Omental fat pad (tissue), 4 donors: Measurements from ENCODE around the gene FOXC2. TPM values are rescaled to one million over a fixed set of nuclear protein-coding genes. Genes with fewer than 3 reads are reported as not detected.

Experiments
- ATAC-seq: fragments of 150-250 bp; one replicate; pipeline ENCODE4 v1.9.1; 2016; ENCODE audit warnings: mild to moderate bottlenecking, moderate library complexity; ENCODE audit not compliant: low FRiP score
- DNase-seq: peaks from one replicate; pipeline ENCODE4 v3.0.0-alpha.2; 2019; ENCODE audit warnings: low spot score
- total RNA-seq, 4 donors: library from RNA; depleted of rRNA; stranded (reverse); fragments of >200 nt; gene quantifications; one replicate each; pipeline ENCODE4 v1.1.0, GENCODE V29; 2016
- TF ChIP-seq, protein P1 (sequence below), 3 donors: fragments of 450-650 bp; IDR thresholded peaks; one replicate each; pipeline ENCODE4 v1.5.1; 2016 to 2017; ENCODE audit warnings: antibody characterized with exemption in 3 of 3, mild to moderate bottlenecking in 3 of 3, moderate library complexity in 2 of 3

Gene FOXC2
- total RNA-seq, 4 donors from 2014 or later: 0.25 to 0.72 (median 0.38) TPM

- ATAC-seq: no peak
- DNase-seq: no peak
- TF ChIP-seq, protein P1, sequence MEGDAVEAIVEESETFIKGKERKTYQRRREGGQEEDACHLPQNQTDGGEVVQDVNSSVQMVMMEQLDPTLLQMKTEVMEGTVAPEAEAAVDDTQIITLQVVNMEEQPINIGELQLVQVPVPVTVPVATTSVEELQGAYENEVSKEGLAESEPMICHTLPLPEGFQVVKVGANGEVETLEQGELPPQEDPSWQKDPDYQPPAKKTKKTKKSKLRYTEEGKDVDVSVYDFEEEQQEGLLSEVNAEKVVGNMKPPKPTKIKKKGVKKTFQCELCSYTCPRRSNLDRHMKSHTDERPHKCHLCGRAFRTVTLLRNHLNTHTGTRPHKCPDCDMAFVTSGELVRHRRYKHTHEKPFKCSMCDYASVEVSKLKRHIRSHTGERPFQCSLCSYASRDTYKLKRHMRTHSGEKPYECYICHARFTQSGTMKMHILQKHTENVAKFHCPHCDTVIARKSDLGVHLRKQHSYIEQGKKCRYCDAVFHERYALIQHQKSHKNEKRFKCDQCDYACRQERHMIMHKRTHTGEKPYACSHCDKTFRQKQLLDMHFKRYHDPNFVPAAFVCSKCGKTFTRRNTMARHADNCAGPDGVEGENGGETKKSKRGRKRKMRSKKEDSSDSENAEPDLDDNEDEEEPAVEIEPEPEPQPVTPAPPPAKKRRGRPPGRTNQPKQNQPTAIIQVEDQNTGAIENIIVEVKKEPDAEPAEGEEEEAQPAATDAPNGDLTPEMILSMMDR (IDR thresholded peaks at IDR 0.05): no peak
Measured at GRCh38 chr16:86573215-86573614, 6.6 kb downstream of the FOXC2 start.

- TF ChIP-seq, protein P1 (IDR thresholded peaks at IDR 0.05): no peak
- ATAC-seq: no peak
- no peak for DNase-seq
Measured at GRCh38 chr16:86573646-86574508, 7.2 kb downstream of the FOXC2 start.

- DNase-seq (no peak), ATAC-seq (no peak)
- TF ChIP-seq, protein P1 (IDR thresholded peaks at IDR 0.05): no peak
Measured at GRCh38 chr16:86574646-86575045, 8.0 kb downstream of the FOXC2 start.

DNA sequence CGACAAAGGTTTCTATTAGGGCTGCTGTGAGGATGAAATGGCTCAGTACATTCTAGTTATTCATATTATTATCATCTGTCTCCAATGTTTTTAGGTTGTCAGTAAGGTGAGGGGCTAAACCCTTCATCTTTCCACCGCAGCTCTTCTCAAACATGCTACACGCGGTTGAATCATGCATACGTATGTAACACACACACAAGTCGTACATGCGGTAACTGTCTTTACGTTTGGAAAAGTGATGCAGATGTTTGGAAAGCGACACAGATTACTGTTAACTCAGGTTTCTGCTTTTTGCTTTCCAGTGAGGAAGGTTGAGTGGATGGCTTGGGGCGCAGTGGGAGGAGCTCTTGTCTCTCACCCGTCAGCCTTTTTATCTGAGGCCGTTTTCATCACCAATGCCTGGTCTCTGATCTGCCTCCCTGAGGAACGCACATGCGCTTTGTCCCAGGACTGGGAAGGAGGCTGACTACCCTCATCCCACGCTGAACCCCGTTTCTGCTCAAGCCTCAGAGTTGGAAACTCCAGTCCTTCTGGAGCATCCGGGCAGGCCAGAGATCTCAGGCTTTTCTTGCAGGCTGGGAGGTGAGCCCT is 8.6 kb downstream of the FOXC2 start:
- TF ChIP-seq, protein P1 (IDR thresholded peaks at IDR 0.05): no peak
- DNase-seq: no peak
- ATAC-seq: no peak

GRCh38 chr16:86575754-86576557 is 9.3 kb downstream of the FOXC2 start:
- TF ChIP-seq, protein P1 (IDR thresholded peaks at IDR 0.05): no peak

DNA sequence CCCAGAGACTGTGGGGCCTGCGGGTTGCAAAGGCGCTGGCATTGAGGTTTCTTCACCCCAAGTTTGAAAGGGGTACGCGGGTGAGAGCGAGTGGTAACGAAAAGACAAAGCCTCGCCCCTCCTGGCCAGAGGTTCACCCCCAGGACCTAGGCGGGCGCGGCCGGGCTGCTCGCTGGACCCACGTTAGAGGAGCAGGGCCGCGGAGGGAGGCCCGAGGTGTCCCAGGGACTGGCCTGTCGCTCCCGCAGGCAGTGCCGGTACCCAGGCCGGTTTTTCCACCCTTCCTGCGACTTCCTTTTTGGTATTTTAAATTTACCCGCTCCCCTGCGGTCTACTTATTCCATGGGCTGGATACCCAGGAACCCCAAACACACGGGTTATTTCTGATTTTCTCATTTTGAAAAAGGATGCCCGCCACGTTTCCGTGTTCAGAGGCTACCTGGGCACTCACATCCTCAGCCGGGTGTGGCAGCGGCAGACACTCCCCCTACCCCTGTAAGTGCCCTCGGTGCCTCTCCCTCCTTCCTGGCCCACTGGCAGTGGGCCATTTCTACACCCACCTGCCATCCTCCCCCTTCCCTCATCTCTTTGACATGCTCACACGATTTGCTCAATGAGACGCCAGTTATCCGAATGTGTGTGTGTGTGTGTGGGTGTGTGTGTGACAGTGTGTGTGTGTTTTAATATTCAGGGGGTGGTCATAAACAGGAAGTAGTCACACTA is 10.1 kb downstream of the FOXC2 start:
- no peak for DNase-seq
- TF ChIP-seq, protein P1 (IDR thresholded peaks at IDR 0.05): no peak

More at GRCh38 chr16:86575754-86576557, 9.3 kb downstream of the FOXC2 start:
- DNase-seq: peak; percentile 53
- peak; percentile 71 for ATAC-seq

More for the DNA sequence above, 10.1 kb downstream of the FOXC2 start:
- no peak for ATAC-seq
